Activated CD4-positive, alpha-beta T cell treated with anti-CD3 and anti-CD28 coated beads, Interleukin-2, amount 50 U/mL, for 1 hour (primary cell): Measurements from ENCODE around the gene SPESP1.
"Not testable (repeated sequence)": the region's sequence is repeated elsewhere in the genome, so short reads cannot be mapped to it uniquely, and the experiment has no call there.

Experiments used
- DNase-seq: peaks from one replicate; pipeline ENCODE4 v3.0.0-alpha.2; 2020

Gene SPESP1

DNA sequence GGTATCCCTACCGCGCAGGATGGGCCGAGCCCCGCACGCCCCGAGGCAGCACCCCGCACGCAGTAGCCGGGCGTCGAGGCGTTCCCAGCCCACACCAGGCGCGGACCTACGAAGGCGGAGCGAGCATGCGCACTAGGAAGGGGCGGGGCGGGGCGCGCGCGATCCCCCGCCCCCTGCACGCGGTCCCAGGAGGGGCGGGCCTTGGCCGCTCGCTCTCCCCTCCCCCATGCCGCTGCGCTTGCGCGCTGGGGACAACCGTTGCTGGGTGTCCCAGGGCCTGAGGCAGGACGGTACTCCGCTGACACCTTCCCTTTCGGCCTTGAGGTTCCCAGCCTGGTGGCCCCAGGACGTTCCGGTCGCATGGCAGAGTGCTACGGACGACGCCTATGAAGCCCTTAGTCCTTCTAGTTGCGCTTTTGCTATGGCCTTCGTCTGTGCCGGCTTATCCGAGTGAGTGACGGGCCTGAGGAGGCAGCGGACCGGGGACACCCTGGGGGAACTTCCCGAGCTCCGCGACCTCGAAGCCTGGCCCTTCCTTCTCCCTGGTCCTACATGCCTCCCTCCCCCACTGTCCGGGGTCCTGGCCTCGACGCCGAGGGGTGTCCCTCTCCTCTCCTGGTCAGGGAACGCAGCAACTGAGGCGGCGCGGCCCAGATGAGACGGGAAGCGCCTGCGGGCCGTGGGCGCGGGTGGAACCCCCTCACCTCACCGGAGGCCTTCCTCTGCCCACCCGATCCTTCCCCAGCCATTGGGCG, at the start of gene SPESP1:
Gene SPESP1, plus strand, starts transcription at position 258 of the 755 bp plus-strand sequence. Its CDS starts 129 bp downstream, at position 387.
- peak; percentile 11 for DNase-seq

DNA sequence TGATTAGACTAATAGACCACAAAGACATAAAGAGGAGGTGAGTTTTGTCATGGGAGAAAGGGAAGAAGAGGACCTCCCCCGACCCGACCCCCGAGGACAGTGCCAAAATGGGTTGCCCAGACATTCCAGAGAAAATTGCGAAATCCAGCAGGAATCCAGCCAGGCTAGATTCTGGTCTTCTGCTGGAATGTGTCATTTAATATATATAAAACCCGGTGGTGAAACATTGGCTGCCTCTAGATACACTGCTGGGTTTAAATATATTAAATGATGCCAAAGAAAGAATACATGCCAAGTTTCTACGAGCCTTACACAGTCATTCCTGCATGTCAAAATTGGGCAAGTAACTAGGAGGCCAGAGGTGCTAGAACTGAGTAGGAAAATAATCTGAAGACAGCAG, 45.3 kb upstream of the SPESP1 start:
- DNase-seq = no peak

DNA sequence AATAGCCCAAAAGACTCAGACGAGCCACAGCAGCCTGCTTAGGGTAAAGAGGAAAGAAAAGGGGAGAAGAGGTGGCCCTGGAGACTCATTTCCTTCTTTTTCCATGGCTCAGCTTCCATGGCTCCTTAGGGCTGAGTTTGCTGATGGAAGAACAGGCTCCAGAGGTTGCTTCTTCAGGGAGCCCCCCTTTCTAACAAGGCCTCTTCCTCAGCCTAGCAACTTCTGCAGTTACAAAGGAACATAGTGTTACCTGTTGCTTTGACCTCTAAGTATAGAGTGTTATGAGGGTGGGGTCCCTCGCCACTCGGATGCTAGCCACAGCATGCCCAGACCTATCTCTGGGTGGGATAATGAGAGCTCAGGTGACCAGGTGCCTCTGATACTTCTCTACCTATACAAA, 43.2 kb upstream of the SPESP1 start:
- DNase-seq = no peak

DNA sequence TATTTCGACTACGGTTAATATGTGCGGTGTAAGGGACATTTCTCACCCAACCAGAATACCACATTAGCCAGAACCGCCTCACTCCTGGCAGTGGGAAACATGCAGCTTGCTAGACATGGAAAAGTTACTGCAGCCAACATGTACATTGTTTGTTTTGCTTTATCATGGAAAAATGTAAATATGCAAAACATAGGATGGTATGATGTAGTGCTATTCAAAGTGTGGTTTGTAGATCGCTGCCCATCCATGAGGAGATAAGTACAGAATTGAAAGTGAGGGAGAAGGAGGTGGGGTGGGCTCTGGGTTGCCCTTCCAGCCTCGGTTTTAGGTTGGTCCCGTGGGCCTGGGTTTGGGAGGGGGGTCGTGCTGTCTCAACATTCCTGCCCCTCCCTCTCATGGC, 42.5 kb upstream of the SPESP1 start:
- no peak for DNase-seq

DNA sequence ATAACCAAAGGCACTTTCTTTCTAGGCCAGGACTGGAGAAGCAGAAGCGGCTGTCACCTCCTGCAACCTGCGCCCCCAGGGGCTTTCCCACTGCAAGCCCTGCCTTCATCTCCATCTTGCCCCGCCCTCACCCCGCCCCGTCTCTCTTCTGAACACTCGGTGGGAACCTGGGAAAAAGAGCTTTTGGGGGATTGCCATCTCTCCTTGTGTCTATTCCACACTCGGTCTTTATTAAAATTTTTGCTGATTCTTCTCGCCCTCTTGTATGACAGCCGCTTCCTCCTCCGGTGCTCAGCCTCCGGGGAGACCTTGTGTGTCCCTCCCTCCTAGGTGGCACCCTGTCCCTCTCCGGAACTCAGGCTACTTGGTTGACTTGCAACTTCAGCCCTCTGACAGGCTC, 41.9 kb upstream of the SPESP1 start:
- DNase-seq = no peak

DNA sequence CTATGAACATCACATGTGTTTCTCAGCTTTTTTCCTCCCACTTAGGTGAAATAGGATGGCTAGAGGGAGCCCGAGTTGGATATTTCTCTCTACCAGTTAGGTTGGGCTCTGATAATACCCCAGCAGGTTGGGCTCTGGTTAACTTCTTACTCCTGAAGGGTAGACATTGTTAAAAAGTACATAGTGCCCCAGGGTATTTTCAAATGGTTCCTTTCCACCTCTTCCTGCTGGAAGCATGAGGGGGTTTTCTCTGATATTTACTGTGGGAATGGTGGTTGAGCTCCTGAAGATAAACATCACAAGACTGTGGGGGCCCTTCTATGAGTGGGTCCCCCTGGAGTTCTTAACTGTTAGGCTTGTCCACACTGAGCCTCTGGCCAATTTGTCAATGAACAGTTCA, 36.1 kb upstream of the SPESP1 start:
- no peak for DNase-seq

DNA sequence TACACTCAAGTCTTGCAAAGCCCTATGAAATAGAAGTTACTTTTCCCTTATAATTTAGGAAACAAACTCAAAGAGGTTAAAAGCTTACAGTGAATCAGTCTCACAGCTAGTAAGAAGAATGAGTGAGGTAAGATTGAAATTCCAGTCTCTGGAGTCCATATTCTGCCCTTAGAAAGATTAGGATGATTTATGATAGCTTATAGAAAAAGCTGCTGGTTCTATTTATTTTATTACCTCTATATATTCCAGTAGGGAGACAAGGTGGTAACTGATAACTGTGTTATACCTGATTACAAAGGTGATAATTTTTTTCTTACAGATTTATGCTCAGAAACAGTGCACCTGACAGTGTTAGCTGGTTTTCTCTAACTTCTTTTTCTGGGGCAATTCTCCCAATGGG, 34.1 kb upstream of the SPESP1 start:
- DNase-seq = no peak

DNA sequence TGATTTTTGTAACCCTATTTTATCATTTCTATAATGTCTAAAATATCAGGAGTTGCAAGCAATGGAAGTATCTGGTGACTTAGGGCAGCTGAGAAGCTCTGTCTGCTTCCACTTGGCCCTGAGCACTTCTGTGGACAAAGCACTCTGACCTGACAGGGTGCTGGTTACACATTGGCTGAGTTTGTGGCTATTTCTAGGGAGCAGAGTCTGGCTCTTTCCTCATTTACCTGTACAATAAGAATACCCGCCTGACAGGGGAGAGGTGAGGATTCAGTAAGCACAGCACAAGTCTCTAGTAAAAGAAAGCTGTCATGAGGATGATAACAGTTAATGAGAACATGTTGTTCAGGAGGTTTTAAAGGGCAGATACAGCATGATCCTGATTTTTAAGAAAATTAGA, 33.3 kb upstream of the SPESP1 start:
- no peak for DNase-seq

DNA sequence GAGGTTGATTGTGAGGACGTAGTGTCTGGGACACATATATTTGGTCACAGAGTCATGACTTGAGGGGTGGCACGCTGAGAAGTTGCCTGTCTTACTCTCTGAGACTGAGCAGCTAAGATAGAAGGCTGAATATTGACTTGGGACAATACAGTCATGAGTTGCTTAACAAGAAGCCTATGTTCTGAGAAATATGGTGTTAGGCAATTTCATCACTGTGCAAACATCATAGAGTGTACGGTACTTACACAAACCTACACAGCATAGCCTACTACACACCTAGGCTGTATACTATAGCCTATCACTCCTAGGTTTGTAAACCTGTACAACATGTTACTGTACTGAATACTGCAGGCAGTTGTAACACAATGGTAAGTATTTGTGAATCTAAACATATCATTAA, 30.3 kb upstream of the SPESP1 start:
- DNase-seq = no peak

DNA sequence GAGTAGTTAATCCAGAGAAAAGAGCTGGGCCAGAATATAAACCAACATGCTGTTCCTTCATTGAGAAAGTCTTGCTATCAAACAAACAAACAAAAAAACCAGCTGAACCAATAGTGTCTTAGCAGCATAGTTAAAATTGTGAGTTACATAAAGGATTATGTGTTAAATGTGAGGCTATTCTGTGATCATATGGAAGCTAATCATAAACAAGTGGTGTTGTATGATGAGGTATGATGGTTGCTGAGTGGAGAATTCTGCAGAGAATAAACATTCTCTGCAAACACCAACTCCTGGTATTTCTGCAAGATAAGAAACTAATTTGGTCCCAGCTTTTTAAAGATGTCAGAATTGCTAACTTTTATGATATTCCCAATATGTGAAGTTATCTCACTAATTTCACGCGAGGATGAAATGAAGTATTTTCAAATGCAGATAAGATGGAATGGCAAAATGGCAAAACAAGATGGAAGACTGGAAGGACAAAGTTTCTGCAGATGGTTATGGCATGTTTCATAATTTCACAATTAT, 22.9 kb upstream of the SPESP1 start:
- DNase-seq = no peak

DNA sequence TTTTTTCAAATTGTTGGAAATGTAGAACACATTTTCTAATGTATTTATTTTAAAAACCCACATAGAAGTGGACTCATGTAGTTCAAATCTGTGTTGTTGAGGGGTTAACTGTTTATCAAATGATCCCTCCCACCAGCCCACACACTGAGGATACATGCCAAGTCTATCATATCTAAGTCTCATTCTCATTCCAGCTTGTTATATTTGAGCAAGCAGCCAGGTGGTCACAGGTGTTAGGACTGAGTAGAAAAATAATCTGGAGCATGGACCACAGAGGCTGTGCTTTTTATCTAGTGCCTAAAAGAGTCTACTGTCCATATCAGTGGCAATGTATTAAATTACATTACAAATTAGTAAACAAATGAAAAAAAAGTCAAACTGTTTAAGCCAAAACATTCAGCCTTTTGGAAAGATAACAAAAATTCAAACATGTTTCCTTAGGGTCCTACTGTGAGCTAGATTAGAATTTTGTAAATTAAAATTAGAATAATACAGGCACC, 20.7 kb upstream of the SPESP1 start:
- DNase-seq = no peak

DNA sequence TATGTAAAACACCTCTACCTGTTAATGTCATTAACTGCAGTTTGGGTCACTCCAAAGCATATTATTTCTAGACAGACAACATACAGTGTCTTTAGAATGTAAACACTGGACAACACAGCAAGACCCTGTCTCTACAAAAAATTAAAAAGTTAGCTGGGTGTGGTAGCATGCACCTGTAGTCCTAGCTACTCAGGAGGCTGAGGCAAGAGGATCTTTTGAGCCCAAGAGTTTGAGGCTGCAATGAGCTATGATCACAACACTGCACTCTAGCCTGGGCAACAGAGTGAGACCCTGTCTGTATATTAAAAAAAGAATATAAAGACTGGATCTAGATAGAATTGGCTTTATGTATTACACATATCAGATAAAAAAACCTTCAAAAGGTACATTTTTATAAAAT, 20.0 kb upstream of the SPESP1 start:
- DNase-seq = no peak

DNA sequence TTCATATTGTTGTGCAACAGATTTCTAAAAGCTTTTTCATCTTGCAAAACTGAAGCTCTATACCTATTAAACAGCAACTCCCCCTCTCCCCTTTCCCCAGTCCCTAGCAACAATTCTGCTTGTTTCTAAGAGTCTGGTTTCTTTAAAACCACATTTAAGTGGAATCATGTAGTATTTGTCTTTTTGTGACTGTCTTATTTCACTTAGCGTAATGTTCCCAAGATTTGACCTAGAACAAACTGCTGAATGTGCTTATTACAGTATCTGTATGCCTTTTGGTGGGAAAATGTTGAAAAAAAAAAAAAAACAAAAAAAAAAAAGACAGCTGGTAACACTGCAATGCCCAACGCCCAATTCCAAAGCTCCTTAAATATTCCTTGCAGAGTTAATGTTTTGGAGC, 19.5 kb upstream of the SPESP1 start:
- DNase-seq = no peak

DNA sequence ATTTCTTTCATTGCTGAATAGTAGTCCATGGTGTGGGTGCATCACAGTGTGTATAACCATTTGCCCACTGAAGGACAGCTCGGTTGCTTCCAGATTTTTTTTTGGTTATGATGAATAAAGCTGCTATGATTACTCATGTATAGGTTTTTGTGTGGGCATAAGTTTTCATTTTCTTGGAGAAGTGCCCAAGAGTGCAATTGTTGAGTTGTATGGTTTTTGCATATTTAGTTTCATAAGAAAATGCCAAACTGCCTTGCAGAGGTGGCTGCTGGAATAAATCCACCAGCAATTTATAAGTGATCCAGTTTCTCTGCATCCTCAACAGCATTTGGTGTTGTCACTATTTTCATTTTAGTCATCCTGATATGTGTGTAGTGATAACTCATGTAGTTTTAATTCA, 8.4 kb upstream of the SPESP1 start:
- DNase-seq = no peak

DNA sequence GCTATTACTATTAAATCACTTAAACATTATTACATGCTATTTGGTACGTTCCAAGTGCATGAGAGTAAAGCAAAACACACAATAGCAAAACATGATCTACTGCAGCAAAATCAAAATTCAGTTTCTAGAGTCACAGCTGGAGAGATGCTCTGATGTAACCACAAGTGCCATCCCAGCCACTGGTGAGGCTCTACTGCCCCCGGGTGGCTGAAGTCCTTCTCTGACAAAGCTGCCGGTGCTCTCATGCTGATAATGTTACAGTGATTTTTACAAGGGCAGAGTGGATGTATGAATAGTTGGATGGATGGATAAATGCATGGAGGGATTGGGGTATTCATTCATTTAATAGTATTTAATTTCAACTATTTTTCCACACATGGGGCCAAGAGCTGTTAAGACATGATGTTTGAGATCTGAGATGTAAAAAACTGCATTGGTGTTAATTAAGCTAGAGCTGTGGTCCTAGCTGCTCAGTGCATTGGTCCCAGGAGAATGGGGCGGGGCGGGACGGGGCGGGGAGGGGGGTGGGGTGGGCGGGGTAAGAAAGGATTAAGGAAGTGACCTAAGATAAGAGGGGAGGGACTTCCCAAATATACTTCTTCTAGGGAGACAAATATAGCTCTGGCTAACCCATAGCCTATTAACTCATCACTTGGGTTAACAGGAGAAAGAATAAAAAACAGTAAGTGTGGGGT, 5.3 kb upstream of the SPESP1 start:
- DNase-seq = peak; percentile 57

DNA sequence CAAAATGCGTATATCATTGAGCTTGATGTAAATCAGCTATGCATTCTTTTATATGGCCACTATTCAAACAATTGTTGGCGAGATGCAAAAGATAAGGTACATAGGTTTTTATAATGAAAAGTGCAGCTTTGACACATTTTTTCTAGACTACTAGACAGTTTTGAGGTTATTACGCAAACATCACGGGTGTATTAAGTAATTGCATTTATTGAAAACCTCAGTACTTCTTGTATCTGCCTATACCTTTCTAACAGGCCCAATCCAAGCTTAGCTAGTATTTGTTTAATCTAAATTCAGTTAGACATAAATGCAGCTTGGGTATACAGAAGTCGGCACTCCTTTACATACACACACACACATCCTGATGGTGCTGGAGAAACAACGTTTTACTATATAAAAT, 2.7 kb downstream of the SPESP1 start:
- no peak for DNase-seq

DNA sequence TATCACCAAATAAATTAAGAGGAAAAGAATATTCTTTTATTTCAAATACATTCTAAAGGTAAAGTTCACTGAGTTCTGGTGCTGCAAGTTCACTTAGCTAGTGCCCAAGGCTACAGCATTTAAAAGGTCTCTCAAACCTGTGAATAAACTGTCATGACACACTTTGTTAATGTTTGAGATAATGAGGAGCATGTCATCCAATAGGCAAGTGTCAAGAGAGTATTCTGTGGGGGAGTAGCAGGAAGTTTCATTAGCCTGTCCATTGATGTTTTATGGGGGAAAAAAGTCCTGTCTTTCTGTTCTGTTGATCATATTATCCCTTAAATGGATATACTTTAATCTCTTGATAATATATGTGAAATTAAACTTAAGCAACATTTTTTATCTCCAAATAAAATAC, 4.0 kb downstream of the SPESP1 start:
- DNase-seq = no peak

DNA sequence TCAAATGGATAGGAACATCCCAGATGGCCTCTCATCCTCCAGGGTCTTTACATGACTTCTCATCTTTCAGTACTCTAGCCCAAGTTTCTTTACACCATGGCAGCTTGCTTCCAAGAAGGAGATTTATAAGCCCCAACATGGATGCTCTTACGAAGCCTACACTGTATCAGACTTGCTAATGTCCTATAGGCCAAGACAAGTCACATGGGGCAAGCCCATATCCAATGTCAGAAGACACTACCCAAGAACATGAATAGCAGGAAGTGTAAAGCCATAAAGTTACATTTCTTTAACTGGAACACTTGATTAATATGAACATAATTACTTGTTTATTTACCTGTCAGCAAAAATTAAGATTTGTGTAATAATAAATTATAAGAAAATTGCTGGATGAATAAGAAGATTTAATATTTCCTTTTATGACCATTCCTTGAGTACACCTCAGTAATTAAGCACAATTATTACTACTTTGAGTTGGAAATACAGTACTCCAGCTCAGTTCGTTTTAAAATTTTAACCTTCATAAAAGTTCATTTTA, 5.1 kb downstream of the SPESP1 start:
- DNase-seq = no peak

DNA sequence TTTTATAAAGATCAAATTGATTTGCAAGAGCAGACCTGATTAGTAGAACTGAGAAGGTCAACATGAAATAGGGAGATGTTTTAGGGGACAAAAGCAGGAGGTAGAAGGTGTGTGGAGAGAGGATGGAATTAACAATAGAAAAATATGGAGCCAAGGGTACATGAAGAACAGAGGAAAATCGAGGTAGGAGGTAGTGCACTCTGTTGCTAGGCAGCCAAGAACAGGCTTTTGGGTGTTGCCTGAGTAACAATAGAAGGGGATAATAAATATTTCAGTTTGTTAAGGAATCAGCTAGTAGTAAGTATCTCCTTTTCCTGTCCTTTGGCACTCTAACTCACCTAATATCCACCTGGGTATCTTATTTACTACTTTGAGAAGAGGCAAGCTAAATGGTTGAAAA, 9.2 kb downstream of the SPESP1 start:
- DNase-seq = no peak

DNA sequence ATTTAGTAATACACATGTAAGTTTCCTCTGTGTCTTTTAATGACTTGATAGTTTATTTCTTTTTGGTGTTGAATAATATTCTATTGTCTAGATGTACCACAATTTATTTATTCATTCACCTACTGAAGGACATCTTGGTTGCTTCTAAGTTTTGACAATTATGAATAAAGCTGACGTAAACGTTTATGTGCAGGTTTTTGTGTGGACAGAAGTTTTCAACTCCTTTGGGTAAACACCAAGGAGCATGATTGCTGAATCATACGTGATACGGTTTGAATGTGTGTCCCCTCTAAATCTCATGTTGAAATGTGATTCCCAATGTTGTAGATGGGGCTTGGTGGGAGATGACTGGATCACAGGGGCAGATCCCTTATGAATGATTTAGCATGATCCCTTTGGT, 21.5 kb downstream of the SPESP1 start:
- no peak for DNase-seq

DNA sequence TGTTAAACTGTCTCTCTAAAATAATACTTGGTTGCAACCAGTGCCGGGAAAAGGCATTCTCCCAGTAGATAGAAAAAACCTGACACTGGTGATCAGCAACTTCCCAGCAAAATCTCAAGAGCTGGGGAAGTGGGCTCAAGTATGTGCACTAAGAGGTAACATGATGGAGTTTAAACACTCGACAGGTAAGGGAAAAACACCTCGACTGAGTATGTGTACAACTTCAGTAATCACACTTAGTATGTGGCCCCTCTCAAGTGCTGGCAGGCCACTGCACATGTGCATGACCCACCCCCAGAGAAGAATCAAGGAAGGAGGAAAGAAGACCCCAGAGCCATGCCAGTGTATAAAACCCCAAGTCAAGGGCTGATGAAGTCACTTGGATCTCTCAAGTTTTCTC, 27.4 kb downstream of the SPESP1 start:
- DNase-seq = no peak

DNA sequence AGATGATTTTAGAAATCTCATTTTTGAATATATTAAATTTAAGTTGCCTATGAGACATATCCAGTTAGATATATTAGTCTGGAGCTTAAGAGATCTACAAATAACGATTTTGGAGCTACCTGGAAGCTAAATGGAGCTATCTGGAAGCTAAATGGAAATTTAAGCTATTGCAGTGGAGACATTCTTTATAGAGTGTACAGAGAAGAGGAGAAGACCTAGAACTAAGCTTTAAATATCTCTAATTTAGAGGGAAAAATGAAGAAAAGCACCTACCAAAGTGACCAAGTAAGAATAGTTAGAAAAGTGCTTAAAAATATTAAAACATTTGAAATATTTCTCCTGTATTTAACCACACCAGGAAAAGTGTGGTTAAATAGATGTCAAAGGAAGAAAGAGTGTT, 28.3 kb downstream of the SPESP1 start:
- no peak for DNase-seq

DNA sequence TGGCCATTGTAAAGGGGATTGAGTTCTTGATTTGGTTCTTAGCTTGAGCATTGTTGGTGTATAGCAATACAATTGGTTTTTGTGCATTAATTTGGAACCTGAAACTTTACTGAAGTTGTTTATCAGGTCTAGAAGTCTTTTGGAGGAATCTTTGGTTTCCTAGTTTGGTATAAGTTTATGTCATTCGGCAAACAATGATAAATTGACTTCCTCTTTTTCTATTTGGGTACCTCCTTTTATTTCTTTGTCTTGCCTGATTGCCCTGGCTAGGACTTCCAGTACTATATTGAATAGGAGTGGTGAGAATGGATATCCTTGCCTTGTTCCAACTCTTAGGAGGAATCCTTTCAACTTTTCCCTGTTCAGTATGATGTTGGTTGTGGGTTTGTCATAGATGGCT, 32.1 kb downstream of the SPESP1 start:
- no peak for DNase-seq

DNA sequence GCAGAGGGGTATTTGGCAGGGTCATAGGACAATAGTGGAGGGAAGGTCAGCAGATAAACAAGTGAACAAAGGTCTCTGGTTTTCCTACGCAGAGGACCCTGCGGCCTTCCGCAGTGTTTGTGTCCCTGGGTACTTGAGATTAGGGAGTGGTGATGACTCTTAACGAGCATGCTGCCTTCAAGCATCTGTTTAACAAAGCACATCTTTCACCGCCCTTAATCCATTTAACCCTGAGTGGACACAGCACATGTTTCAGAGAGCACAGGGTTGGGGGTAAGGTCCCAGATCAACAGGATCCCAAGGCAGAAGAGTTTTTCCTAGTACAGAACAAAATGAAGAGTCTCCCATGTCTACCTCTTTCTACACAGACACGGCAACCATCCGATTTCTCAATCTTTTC, 33.4 kb downstream of the SPESP1 start:
- not testable (repeated sequence) for DNase-seq
